GM21526 (cell line): ENCODE measurements around the gene RPL19.

Experiments
- ATAC-seq: cut with Tn5 transposase; IDR thresholded peaks from one replicate; pipeline ENCODE4 v1.9.1; 2021; ENCODE audit warnings: moderate library complexity; ENCODE audit not compliant: unreplicated experiment, low FRiP score

RPL19 gene

DNA sequence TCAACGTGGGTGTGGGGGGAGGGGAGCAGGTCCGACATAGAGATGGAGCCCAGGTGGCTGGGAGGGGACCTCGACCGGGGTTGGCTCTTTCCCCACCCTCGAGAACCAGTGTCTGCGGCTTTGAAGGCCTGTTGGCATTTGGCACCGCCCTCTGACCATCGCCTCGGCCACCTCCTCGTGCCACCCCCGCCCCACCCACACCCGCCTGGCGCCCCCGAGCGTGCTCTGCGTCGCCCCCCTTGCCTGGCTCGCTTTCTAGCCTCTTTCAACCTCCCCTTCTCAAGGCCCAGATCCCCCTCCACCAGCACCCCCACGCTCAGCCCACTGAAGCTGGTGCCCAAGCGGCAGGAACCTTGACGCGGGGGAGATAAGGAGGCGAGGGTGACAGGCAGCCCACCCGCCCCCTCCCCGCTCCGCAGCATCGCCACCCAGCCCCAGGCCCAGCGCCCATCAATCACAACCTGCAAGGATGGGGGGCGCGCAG, 3.2 kb upstream of the RPL19 start:
- no peak for ATAC-seq

DNA sequence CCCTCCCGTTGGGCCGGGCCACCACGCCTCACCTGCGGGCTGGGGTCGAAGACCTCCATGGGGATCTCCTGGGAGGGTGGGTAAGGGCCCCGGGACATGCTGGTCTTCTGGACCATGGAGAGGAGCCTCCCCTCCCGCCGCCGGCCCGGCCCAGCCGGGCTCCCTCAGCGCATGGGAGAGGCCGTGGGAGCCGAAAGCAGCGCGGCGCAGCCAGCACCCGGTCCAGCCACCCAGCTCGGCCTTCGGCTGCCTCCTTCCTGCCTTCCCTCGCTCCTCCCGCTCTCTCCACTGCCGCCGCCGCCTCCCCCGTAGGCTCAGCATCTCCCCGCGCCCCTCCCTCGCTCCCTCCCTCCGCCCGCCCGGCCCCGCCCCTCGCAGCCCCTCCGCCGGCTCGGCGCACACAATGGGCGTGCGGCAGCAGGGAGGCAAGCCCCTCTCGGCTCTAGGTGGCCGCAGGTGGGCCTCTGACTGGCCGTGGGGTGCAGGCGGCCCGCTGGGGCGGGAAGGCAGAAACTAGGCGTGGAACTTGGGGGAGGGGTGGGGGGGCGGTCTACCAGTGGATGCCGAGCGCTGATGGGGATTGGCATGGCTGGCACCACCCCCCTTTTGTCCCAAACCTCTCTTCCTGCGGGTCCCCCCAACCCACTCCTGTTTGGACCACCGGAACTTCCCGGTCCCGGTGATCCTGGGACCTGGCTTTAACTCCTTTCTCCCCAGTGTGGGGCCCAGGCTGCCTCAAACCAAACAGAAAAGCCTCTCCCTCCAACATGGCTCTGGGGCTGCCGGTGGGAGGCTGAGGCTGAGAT, 2.5 kb upstream of the RPL19 start, which contains the start of gene CACNB1:
CACNB1 (minus strand) TSS at position 290 of the 806 bp plus-strand sequence; CDS start at position 116, 174 bp downstream.
- ATAC-seq = peak; percentile 36

DNA sequence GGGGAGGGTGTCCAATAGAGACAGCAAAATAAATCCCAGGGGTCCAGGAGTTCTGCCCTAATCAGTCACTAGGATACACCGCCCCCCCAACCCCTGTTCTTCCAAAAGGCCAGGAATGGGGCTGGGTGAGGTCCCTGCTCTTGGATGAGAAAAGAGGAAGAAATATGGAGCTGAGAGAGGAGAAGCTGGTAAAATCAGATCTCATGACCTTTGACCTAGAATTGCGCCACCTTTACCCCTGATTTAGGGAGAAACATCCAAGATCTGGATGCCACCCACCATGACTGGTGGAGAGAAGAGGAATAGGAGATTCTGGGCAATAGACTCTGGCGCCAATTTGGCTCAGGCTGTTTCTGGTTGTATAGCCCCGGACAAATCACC, 1.9 kb upstream of the RPL19 start:
- no peak for ATAC-seq

DNA sequence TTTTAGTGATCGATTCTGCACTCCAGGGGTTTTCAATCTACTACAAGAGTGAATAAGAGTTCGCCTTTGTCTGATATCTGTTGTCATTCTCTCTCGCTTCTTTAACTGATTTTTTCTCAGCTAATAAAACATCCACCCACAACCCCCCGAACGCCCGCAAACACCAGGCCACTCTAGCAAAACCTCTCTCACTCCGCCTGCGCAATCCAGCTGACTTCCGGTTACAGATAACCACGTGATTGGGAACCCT, 338 bp upstream of the RPL19 start:
- ATAC-seq = peak; percentile 57

DNA sequence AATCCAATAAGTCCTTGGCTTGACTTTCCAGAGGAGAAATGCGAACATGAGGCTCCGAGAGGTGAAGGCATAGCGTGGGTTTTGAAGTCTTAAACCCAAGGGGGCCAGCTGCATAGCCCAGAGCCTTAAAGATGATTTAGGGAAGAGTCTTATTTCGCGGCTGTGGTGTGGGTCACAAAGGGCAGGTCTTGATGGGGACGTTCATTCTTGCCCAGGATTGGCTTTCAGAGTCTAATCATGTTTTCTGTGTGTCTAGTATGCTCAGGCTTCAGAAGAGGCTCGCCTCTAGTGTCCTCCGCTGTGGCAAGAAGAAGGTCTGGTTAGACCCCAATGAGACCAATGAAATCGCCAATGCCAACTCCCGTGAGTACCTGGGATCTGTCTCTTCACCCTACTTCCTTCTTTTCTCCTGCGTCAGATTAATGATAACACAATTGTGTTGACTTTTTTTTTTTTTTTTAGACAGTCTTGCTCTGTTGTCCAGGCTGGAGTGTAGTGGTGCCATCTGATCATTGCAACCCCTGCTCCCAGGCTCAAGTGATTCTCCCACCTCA, 951 bp downstream of the RPL19 start:
- no peak for ATAC-seq

DNA sequence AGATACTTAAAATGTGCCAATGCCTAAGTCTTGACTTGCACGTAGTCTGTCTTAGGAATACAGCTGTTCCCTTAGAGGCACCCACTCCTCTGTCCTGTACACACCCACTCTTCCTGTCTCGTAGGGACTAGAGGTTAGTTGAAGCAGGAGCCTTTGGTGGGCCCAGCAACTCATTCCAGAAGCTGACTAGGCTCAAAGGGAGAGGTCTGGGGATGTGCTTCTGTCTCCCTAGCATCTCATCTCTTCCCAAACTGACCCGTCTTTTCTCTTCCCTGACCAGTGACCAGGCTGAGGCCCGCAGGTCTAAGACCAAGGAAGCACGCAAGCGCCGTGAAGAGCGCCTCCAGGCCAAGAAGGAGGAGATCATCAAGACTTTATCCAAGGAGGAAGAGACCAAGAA, 4.2 kb downstream of the RPL19 start:
- ATAC-seq = no peak

DNA sequence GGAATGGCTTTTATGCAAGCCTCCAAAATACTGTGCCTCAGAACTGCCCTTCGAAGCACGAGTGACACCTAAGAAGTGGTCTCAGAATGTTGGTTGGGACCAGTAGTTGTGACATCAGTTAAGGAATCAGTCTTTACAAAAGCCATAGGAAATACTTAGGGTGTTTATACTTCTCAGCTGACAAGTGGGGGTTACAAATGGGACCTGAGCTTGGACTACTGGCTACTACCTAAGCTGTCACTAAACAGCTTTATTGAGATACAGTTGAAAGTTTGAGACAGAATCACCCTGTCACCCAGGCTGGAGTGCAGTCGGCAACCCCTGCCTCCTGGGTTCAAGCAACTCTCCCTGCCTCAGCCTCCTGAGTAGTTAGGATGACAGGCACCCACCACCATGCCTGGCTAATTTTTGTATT, 5.0 kb downstream of the RPL19 start:
- no peak for ATAC-seq

DNA sequence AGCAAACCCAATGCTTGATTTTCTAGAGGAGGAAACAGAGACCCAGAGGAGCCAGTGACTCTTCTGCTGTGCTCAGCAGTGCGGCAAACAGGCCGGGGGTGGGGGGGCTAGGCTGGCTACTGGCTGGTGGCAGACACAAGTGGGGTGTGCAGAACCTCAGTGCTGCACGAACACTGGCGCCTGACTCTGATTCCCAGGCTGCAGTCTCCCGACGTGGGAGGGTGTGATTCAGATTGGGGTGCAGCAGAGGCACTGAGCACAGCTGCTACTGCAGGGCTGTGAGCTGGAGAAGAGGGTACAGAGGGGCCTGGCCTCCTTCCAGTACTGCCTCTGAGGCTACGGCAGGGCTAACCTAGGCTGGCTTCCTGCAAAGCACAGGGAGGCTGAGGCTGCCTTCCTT, 8.1 kb downstream of the RPL19 start:
- no peak for ATAC-seq

DNA sequence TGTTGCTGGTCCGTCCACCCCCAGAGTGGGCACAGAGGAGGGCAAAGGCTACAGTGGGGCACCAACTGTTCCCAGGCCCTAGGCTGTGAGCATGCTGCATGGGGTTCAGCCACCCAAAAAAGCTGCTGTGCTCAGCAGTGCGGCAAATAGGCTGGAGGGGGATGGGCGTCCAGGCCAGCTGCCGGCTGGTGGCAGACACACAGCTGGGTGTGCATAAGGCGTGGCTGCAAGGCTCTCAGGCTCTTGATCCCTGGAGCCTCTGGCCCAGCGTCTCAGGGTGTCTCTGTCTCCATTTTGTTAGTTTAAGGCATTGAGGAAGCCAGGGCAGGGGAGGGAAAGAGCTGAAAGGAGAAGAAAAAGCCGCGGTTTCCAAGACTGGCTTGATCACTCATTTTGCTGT, 8.8 kb downstream of the RPL19 start:
- no peak for ATAC-seq

DNA sequence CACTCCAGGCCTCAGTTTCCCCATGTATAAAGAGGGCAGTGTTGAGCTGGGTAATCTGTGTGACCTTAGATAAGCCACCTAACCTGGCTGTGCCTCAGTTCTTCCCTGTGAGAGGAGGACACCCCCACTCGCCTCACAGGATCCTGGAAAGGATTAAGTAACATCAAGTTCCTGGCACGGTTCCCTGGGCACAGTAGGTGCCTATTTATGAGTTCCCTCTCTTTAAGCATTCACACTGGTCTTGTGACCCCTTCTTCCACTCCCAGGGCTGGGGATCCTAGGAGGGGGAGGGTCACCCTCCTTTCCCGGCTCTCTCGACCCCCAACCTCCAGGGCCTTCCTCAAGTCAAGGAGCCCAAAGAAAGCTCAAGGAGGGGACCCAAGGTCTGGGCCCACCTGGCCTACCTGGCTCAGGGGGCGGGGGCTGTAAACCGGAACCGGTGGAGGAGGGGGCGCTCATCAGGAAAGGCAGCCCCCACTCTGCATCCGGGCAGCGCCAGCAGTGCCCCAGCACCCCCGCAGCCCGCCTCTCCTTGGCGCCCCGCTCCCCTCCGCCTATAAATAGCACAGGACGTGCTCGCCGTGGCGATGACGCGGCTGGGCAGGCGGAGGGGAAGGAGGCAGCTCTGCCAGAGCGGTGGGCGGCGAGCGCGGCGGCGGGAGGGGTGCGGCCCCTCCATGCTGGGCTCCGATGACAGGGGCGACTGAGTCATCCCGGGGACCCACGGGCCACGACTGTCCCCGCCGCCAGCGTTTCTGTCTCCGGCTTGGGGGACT, 9.4 kb downstream of the RPL19 start:
- no peak for ATAC-seq

DNA sequence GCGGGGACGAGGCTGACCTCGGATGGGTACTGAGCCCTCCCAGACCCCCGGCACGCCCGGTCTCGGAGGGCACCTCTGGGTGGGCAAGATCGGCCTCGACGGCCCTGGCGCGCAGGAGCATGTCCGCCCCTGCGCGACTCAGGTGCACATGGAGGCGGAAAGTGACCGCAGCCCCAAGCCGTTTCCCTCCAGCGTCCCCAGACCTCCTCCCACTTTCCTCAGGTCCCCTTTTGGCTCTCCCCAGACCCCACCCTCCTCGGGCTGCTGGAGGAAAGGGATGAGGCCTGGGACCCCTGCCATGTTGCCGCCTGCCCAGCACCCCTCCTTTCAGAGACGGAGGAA, 10.0 kb downstream of the RPL19 start:
- ATAC-seq = no peak

DNA sequence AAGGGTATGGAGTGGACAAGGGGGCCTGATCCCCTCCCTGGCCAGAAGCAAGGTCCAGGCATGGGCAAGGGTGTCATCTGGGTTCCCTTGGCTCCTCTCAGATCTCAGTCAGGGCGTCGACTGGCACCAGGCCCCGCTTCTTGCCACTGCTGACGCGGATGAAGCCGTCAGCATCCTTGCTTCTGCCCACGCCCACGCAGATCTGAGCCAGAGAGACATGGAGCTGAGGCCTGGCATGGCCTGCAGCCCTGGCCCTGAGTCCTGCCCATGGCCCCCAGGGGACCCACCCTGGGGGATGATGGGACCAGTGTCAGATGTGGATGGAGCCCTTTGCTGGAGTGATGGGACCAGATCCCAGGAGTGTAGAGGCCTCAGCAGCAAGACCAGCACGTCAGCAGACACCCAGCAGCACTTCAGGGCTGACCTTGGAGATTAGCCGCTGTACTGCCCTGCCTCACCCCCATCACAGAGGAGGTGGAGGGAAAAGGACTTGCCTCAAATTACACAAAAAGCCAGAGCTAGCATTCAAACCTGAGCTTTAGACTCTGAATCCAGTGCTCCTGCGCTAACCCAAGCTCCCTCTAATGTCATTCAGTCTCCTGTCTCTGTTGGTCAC, 12.2 kb downstream of the RPL19 start:
- ATAC-seq = no peak

DNA sequence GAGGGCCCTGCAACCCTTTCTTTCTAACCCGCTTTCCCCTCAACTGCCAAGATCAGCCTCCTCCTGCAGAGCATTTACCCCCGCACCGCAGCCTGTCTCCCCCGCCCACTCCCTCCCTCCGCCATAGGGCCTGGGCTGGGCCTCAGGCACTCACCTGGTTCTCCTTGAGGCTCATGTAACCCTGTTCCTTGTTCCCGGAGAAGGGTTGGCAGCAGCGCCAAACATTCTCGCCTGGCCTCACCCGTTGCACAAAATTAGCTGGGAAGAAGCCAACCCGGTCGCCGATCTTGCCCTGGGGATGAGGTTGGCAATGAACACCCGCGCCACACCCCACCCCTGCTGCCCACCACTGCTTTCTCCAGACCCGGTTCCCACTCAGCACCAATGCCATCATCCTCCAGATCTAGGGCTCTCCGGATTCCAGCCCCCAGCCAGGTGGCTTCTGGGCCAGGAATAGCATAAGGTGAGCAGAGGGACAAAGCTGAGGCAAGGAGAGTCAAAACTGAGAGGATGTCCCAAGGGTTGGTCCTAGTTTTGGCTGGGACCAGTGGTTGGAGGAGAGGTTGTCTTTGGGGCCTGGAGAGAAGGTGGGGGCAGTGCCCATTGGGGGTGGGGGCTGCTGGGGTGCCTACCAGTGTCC, 12.9 kb downstream of the RPL19 start:
- ATAC-seq = no peak

DNA sequence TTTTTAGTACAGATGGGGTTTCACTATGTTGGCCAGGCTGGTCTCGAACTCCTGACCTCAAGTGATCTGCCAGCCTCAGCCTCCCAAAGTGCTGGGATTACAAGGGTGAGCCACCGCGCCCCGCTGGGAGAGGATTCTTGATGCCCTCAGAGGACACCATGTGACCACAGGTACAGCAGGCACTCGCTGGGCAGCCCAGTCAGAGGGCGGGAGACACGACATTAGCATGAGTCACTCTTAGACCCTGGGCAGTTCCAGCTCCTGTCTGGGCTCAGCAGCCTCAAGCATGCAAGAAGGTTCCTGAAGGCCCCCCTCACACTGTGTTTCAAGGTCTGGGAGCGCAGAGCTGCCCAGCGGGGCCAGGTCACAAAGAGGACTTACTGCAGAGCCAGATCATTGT, 13.8 kb downstream of the RPL19 start:
- no peak for ATAC-seq

DNA sequence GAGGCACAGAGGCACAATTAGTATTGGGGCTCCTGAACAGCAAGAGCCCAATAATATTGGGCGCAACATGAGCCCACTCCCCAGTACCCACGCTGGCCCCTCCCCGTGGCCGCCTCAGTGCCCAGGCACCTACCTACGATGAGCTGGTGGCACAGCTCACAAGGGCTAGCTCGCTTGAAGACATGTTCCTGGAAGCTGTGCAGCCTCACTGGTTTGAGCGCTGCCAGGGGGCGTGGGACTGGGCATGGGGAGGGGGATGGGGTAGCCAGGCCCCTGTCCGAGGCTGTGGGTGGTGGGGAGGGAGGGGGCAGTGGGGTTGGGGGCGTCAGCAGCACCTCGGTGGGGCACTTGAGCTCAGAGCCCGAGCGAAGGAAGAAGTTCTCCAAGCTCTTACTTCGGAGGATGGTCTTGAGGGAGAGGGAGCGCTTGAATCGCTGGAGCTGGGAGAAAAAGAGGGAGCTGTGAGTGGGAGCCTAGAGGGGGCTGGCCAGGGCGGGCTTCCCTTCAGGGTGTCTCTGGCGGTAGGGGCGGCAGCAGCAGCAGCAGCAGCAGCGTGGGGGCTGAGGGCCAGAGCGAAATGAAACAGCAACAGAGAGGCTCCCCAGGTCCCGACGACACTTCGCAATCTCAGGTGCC, 17.8 kb downstream of the RPL19 start:
- no peak for ATAC-seq

DNA sequence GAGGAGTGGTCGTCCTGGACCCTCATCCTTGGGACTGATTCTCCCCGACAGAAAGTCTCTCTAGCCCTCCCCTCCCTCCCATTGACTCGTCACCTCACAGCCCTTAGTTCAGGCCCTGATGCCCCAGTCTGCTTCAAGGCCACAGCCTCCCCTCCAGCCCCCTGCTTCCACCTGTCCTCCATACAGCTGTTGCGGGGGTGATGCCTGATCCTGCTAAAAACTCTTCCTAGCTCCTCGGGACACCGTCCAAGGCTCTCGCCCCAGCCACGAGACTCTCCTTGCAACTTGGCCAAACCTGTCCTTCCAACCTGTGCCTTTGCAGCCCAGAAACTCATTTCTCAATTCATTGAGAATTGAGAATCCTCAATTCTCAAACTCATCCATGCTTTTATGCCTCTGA, 18.8 kb downstream of the RPL19 start:
- ATAC-seq = no peak

DNA sequence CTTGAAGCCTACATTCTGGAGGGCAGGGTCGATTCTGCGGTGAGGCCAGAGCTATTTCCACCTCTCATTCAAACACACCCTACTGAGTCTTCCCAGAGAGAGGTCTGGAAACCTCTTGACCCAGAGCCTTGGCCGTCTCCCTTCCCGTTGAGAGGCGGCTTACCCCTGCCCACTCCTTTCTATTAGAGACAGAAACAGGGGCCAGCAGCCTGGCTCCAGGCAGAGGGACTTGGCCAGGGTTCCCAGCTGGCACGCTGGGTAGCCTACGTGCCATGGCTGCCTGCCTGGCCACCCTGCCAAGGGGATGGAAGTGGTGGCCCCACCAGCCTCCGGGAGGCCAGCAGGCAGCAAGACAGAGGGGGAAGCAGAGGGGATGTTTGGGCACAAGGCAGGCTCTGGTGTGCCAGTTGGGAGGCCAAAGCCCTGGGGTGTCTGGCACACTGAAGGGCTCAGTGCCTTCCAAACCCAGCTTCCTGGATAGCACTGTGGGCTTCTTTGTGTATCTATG, 19.6 kb downstream of the RPL19 start:
- ATAC-seq = no peak

DNA sequence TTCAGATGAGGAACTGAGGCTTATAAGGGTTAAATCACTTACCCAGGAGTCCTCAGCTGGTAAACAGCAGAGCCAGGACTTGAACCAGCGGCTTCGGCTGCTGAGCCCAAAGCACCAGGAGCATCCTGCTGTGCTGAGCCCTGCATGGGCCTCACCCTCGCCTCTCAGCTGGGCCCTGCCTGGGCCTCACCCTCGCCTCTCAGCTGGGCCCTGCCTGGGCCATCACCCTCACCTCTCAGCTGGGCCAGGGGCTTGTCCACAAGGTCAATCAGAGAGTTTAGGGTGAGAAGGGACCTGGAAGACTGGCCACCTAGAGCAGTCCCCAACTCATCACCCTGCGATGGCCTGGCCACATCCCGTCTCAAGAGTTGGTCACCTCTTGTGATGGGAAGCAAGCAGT, 21.5 kb downstream of the RPL19 start:
- ATAC-seq = no peak

DNA sequence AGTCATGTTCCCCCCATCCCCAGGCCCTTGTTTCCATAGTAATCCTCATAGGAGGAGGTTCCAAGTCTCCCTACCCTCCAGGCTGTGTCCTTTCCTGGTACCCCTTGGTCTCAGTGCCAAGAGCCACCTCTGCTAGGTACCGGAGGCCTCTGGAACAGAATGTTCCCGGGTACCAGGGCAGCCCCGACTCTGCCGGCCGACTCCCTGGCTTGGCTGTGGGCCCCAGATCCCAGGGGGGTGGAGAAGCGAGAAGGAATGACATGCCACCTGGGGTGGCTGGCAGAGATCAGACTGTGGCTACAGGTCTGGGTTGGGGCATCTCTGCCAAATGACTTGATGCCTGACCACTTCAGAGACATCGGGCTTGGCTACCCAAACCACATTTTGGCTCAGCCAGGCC, 22.1 kb downstream of the RPL19 start:
- ATAC-seq = no peak
